ENCODE data around the gene C19orf25. TPM values are rescaled to one million over a fixed set of nuclear protein-coding genes. Genes with fewer than 3 reads are reported as not detected.

Gene C19orf25
- total RNA-seq (10 to 100 TPM; 24.1 to 35.8 TPM), polyA plus RNA-seq (10 to 100 TPM; 33.3 to 42.6 TPM)
- long read RNA-seq, donor 1, transcript C19orf25-211 (1 exons, 2,314 nt), result minor isoform, 9 of 33 reads
- long read RNA-seq, donor 1, transcript C19orf25-203 (3 exons, 1,837 nt), result major isoform, 21 of 33 reads
- long read RNA-seq, donor 1, partial matches to known transcripts, result 0 of 33 reads
- long read RNA-seq, donor 1, other reads (novel, unspliced or antisense), result 0 of 33 reads
- long read RNA-seq, donor 2, transcript C19orf25-203 (3 exons, 1,837 nt), result major isoform, 6 of 14 reads
- long read RNA-seq, donor 2, partial matches to known transcripts, result 0 of 14 reads
- long read RNA-seq, donor 2, other reads (novel, unspliced or antisense), result 0 of 14 reads
- long read RNA-seq, donor 3, transcript C19orf25-203 (3 exons, 1,837 nt), result minor isoform, 5 of 12 reads
- long read RNA-seq, donor 3, transcript C19orf25-211 (1 exons, 2,314 nt), result major isoform, 6 of 12 reads
- long read RNA-seq, donor 3, partial matches to known transcripts, result 0 of 12 reads
- long read RNA-seq, donor 3, other reads (novel, unspliced or antisense), result 0 of 12 reads
- long read RNA-seq, donor 4, partial matches to known transcripts, result 0 of 5 reads
- long read RNA-seq, donor 4, other reads (novel, unspliced or antisense), result 0 of 5 reads
- long read RNA-seq, donor 5, transcript C19orf25-203 (3 exons, 1,837 nt), result minor isoform, 11 of 25 reads
- long read RNA-seq, donor 5, transcript C19orf25-211 (1 exons, 2,314 nt), result major isoform, 12 of 25 reads
- long read RNA-seq, donor 5, partial matches to known transcripts, result 0 of 25 reads
- long read RNA-seq, donor 5, other reads (novel, unspliced or antisense), result 0 of 25 reads

- H3K36me3 ChIP-seq (ENCODE audit: control insufficient read depth in 4 of 4, insufficient read depth in 4 of 4, low read length in 4 of 4), result peaks cover 0 to 19% (median 5%) of the 10 kb centered on the region in 4 donors
These were observed at the start of gene C19orf25 for GRCh38 chr19:1478934-1479707. C19orf25 (minus strand) TSS chr19:1479215; CDS start chr19:1478903, 312 bp downstream.

GRCh38 chr19:1527650-1528309, 48.8 kb upstream of the C19orf25 start:
- no peak for ATAC-seq (ENCODE audit: insufficient read depth, low FRiP score)

More at GRCh38 chr19:1478934-1479707, at the start of gene C19orf25:
- no peak for TF ChIP-seq CTCF (IDR thresholded peaks at IDR 0.05; ENCODE audit: control extremely low read depth, extremely low read depth)
- DNase-seq (peak; percentile 92 to 95 (median 93)), ATAC-seq (ENCODE audit: insufficient read depth, low FRiP score) (peak; percentile 97)
- Histone ChIP-seq H3K4me3 (peak within 1 kb of the TSS; percentile 82), H3K27me3 (ENCODE audit: control insufficient read depth in 3 of 3, insufficient read depth in 3 of 3, low read length in 2 of 3) (no peaks in the 10 kb centered on the region), H3K27ac (ENCODE audit: low read depth in 1 of 2, low read length in 1 of 2) (peak within 1 kb of the TSS; percentile 49 to 54), H3K4me1 (ENCODE audit: control insufficient read depth in 5 of 5, insufficient read depth in 5 of 5, low read length in 5 of 5) (peaks cover 0 to 12% (median 0%) of the 10 kb centered on the region in 5 donors), H3K9me3 (ENCODE audit: control insufficient read depth in 4 of 4, insufficient read depth in 3 of 4, low read length in 3 of 4) (peaks cover 0 to 2% (median 0%) of the 10 kb centered on the region in 4 donors), H3K9ac (ENCODE audit: insufficient read depth in 1 of 2, low read length in 2 of 2) (peak within 1 kb of the TSS in 1 of 2 donors; percentile 85)
- WGBS, 2 donors, result 0 to 1% methylated on average over 70 to 71 of the region's 71 CpGs

More at GRCh38 chr19:1527650-1528309, 48.8 kb upstream of the C19orf25 start:
- WGBS, 2 donors, result 75 to 85% methylated on average over 27 of the region's 27 CpGs
- no peak for TF ChIP-seq CTCF (IDR thresholded peaks at IDR 0.05; ENCODE audit: control extremely low read depth, extremely low read depth)
- Histone ChIP-seq H3K9me3 (ENCODE audit: control insufficient read depth in 4 of 4, insufficient read depth in 3 of 4, low read length in 3 of 4) (peaks cover 0 to 16% (median 0%) of the 10 kb centered on the region in 4 donors), H3K27me3 (ENCODE audit: control insufficient read depth in 3 of 3, insufficient read depth in 3 of 3, low read length in 2 of 3) (peaks cover 13 to 30% (median 29%) of the 10 kb centered on the region in 3 donors), H3K36me3 (ENCODE audit: control insufficient read depth in 4 of 4, insufficient read depth in 4 of 4, low read length in 4 of 4) (no peaks in the 10 kb centered on the region), H3K9ac (ENCODE audit: insufficient read depth in 1 of 2, low read length in 2 of 2) (no peak overlapping the region), H3K4me1 (ENCODE audit: control insufficient read depth in 5 of 5, insufficient read depth in 5 of 5, low read length in 5 of 5) (peaks cover 0 to 8% (median 3%) of the 10 kb centered on the region in 5 donors), H3K4me3 (no peak overlapping the region), H3K27ac (ENCODE audit: low read depth in 1 of 2, low read length in 1 of 2) (no peak overlapping the region)
- DNase-seq, result no peak

Measured in lung (tissue), 16 donors.